ENCODE data around the gene TMEM140.

- TF ChIP-seq EZH2phosphoT487 (IDR thresholded peaks at IDR 0.05; ENCODE audit: insufficient read depth, low read depth): no peak
- TF ChIP-seq EZH2 (IDR thresholded peaks at IDR 0.05; ENCODE audit: insufficient read depth, poor library complexity, severe bottlenecking): no peak
Observed at GRCh38 chr7:135159359-135160085, 11.7 kb downstream of the TMEM140 start.

Measured in GM23248 (cell line).